DOHH2 (cell line): Measurements from ENCODE around the gene SPATA21.
"Not testable (repeated sequence)": the region's sequence is repeated elsewhere in the genome, so short reads cannot be mapped to it uniquely, and the experiment has no call there.

ENCODE experiments used
- H3F3A ChIP-seq: fragments of 200-600 bp; sonication (generic), shearing (Covaris generic); 2 replicates; pipeline ENCODE4 v1.6.0; 2016; ENCODE audit warnings: antibody characterized with exemption, mild to moderate bottlenecking; ENCODE audit not compliant: control insufficient read depth, insufficient read depth
- H3K27ac ChIP-seq: fragments of 200-600 bp; sonication (generic); 2 replicates; pipeline ENCODE4 v1.5.1; 2014; ENCODE audit warnings: low read depth, mild to moderate bottlenecking, low read length, moderate library complexity
- H3K27me3 ChIP-seq: fragments of 200-600 bp; sonication (generic); 2 replicates; pipeline ENCODE4 v1.6.1; 2014; ENCODE audit warnings: mild to moderate bottlenecking, low read length, mixed read lengths; ENCODE audit not compliant: control insufficient read depth
- H3K36me3 ChIP-seq: fragments of 200-600 bp; sonication (generic); 2 replicates; pipeline ENCODE4 v1.6.1; 2014; ENCODE audit warnings: mild to moderate bottlenecking, low read length, moderate library complexity, mixed read lengths; ENCODE audit not compliant: control insufficient read depth
- H3K4me1 ChIP-seq: fragments of 200-600 bp; sonication (generic); 2 replicates; pipeline ENCODE4 v1.6.1; 2014; ENCODE audit warnings: mild to moderate bottlenecking, low read length, mixed read lengths; ENCODE audit not compliant: control insufficient read depth
- H3K4me2 ChIP-seq: fragments of 200-600 bp; sonication (generic); 2 replicates; pipeline ENCODE4 v1.6.0; 2014; ENCODE audit warnings: mild to moderate bottlenecking, low read length, moderate library complexity
- H3K4me3 ChIP-seq: fragments of 200-600 bp; sonication (generic); 2 replicates; pipeline ENCODE4 v1.5.1; 2014; ENCODE audit warnings: mild to moderate bottlenecking, low read length, mixed read lengths
- H3K79me2 ChIP-seq: fragments of 200-600 bp; sonication (generic); 2 replicates; pipeline ENCODE4 v1.6.1; 2014; ENCODE audit warnings: mild to moderate bottlenecking, low read length, mixed read lengths; ENCODE audit not compliant: control insufficient read depth
- H3K9me2 ChIP-seq: fragments of 200-600 bp; sonication (generic); replicated peaks from 2 replicates; pipeline ENCODE4 v1.6.1; 2014; ENCODE audit warnings: mild to moderate bottlenecking, low read length, mixed read lengths; ENCODE audit not compliant: control insufficient read depth
- H3K9me3 ChIP-seq: fragments of 200-600 bp; sonication (generic); 2 replicates; pipeline ENCODE4 v1.6.1; 2014; ENCODE audit warnings: antibody characterized with exemption, low read length, mixed read lengths; ENCODE audit not compliant: control insufficient read depth, insufficient read depth
- H4K20me1 ChIP-seq: fragments of 200-600 bp; sonication (generic); 2 replicates; pipeline ENCODE4 v1.6.0; 2014; ENCODE audit warnings: low read depth, mild to moderate bottlenecking, antibody characterized with exemption, low read length, moderate library complexity; ENCODE audit not compliant: control insufficient read depth, insufficient read depth
- CTCF ChIP-seq: fragments of 200-600 bp; sonication (generic); IDR thresholded peaks from one replicate; pipeline ENCODE4 v1.5.1; 2014; ENCODE audit warnings: antibody characterized with exemption, mild to moderate bottlenecking, low read depth, low read length; ENCODE audit not compliant: poor library complexity, severe bottlenecking
- EZH2phosphoT487 ChIP-seq: fragments of 200-600 bp; sonication (generic); IDR thresholded peaks from 2 replicates; pipeline ENCODE4 v1.6.1; 2017; ENCODE audit warnings: borderline replicate concordance, mild to moderate bottlenecking, antibody characterized with exemption, low read length, moderate library complexity, mixed read lengths

SPATA21 gene

GRCh38 chr1:16436946-16437474 lies at the start of gene SPATA21:
Gene SPATA21 (minus strand): TSS chr1:16437424. CDS start chr1:16431371, 6,053 bp downstream.
- H3K4me3 ChIP-seq: no peak within 1 kb of the TSS
- no peak within 1 kb of the TSS for H3K27ac ChIP-seq
- no peaks in the 10 kb centered on the region for H3K9me2 ChIP-seq
- H3K36me3 ChIP-seq: peaks cover 6% of the 10 kb centered on the region
- H3K4me2 ChIP-seq: no peak within 1 kb of the TSS
- peaks cover 39% of the 10 kb centered on the region for H3K4me1 ChIP-seq
- H3K79me2 ChIP-seq: peaks cover 15% of the 10 kb centered on the region
- H4K20me1 ChIP-seq: no peaks in the 10 kb centered on the region
- H3F3A ChIP-seq: peaks cover 9% of the 10 kb centered on the region; the same call in 1 of the 2 replicates
- TF ChIP-seq CTCF: no peak
- no peak for TF ChIP-seq EZH2phosphoT487
- H3K9me3 ChIP-seq: no peaks in the 10 kb centered on the region
- no peaks in the 10 kb centered on the region for H3K27me3 ChIP-seq

- not testable (repeated sequence) for H3F3A ChIP-seq, H3K9me3 ChIP-seq, H3K79me2 ChIP-seq, H3K36me3 ChIP-seq, H3K27ac ChIP-seq, H4K20me1 ChIP-seq, H3K4me1 ChIP-seq, H3K27me3 ChIP-seq, H3K4me2 ChIP-seq, H3K9me2 ChIP-seq, H3K4me3 ChIP-seq
These were observed 49.8 kb upstream of the SPATA21 start for GRCh38 chr1:16487011-16487410.

GRCh38 chr1:16486316-16486715 lies 49.1 kb upstream of the SPATA21 start:
- not testable (repeated sequence) for H3K36me3 ChIP-seq, H3F3A ChIP-seq, H3K9me2 ChIP-seq, H3K4me3 ChIP-seq, H3K9me3 ChIP-seq, H4K20me1 ChIP-seq, H3K4me2 ChIP-seq, H3K4me1 ChIP-seq, H3K27me3 ChIP-seq, H3K79me2 ChIP-seq, H3K27ac ChIP-seq

GRCh38 chr1:16484931-16485330 lies 47.7 kb upstream of the SPATA21 start:
- Histone ChIP-seq H3F3A (no peaks in the 10 kb centered on the region), H3K4me3 (no peak overlapping the region), H3K27me3 (no peaks in the 10 kb centered on the region), H3K9me2 (no peaks in the 10 kb centered on the region), H3K4me2 (no peak overlapping the region), H3K36me3 (no peaks in the 10 kb centered on the region), H3K9me3 (no peaks in the 10 kb centered on the region), H4K20me1 (no peaks in the 10 kb centered on the region), H3K79me2 (no peaks in the 10 kb centered on the region), H3K4me1 (no peaks in the 10 kb centered on the region), H3K27ac (no peak overlapping the region)
- TF ChIP-seq EZH2phosphoT487: no peak
- TF ChIP-seq CTCF: no peak
